Measurements from ENCODE around the gene TEC. TPM values are rescaled to one million over a fixed set of nuclear protein-coding genes. Genes with fewer than 3 reads are reported as not detected.
A peak's percentile ranks its signal among the peaks of the same experiment; 100 is the strongest.

TEC gene
- total RNA-seq, 2 experiments from 2014 or later: 3.6 to 4.2 TPM

GRCh38 chr4:48127231-48127630 lies 142.4 kb downstream of the TEC start:
- peaks cover 37% of the 10 kb centered on the region for H3K36me3 Mint-ChIP-seq (ENCODE audit: low read depth)
- ChIA-PET POLR2A (interaction anchor here (0.8 to 6.5 kb wide), 7 partner anchors 9 to 144 kb away, joined by 3 to 49 read pairs (median 3); no protein-coding TSS in a partner anchor), CTCF (interaction anchor here (0.6 to 10.5 kb wide), 15 partner anchors 9 to 419 kb away, joined by 3 to 185 read pairs (median 4); no protein-coding TSS in a partner anchor)
- no peak for ATAC-seq
- peaks cover 89% of the 10 kb centered on the region for H3K4me1 Mint-ChIP-seq (ENCODE audit: low read depth)
- peak overlapping the region; percentile 99 for H3K27ac Mint-ChIP-seq
- intact Hi-C loops (cut with micrococcal nuclease): loop anchor here (5.0 kb wide), 1 partner anchor 145 kb away; no protein-coding TSS in a partner anchor
- TF ChIP-seq CTCF (IDR thresholded peaks at IDR 0.05): no peak
- H3K9me3 Mint-ChIP-seq: no peaks in the 10 kb centered on the region
- DNase-seq: no peak
- H3K27me3 Mint-ChIP-seq: no peaks in the 10 kb centered on the region
- H3K4me3 Mint-ChIP-seq: peak overlapping the region; percentile 90

GRCh38 chr4:48126621-48127020 lies 143.0 kb downstream of the TEC start:
- no peak for TF ChIP-seq CTCF (IDR thresholded peaks at IDR 0.05)
- Mint-ChIP-seq H3K4me1 (ENCODE audit: low read depth) (peaks cover 87% of the 10 kb centered on the region), H3K4me3 (no peak overlapping the region), H3K27me3 (no peaks in the 10 kb centered on the region), H3K9me3 (no peaks in the 10 kb centered on the region), H3K36me3 (ENCODE audit: low read depth) (peaks cover 35% of the 10 kb centered on the region), H3K27ac (peak overlapping the region; percentile 99)
- POLR2A ChIA-PET: interaction anchor here (0.8 to 6.5 kb wide), 3 partner anchors 13 to 145 kb away, joined by 3 to 49 read pairs (median 3); no protein-coding TSS in a partner anchor
- DNase-seq (no peak), ATAC-seq (no peak)
- intact Hi-C loops (cut with micrococcal nuclease): loop anchor here (5.0 kb wide), 1 partner anchor 146 kb away; no protein-coding TSS in a partner anchor
- CTCF ChIA-PET: interaction anchor here (1.1 to 10.5 kb wide), 8 partner anchors 8 to 420 kb away, joined by 3 to 185 read pairs (median 10); no protein-coding TSS in a partner anchor

GRCh38 chr4:48124870-48125269 lies 144.8 kb downstream of the TEC start:
- no peak for TF ChIP-seq CTCF (IDR thresholded peaks at IDR 0.05)
- Mint-ChIP-seq H3K4me1 (ENCODE audit: low read depth) (peaks cover 69% of the 10 kb centered on the region), H3K4me3 (peak overlapping the region; percentile 38), H3K36me3 (ENCODE audit: low read depth) (peaks cover 18% of the 10 kb centered on the region), H3K9me3 (no peaks in the 10 kb centered on the region), H3K27ac (peak overlapping the region; percentile 99), H3K27me3 (no peaks in the 10 kb centered on the region)
- ChIA-PET CTCF (interaction anchor here (1.3 to 10.5 kb wide), 5 partner anchors 14 to 150 kb away, joined by 3 to 185 read pairs (median 6); no protein-coding TSS in a partner anchor), POLR2A (interaction anchor here (1.0 to 6.5 kb wide), 5 partner anchors 9 to 27 kb away, joined by 3 to 49 read pairs (median 5); partner anchors contain the start of gene TXK)
- DNase-seq (no peak), ATAC-seq (peak; percentile 18)
- intact Hi-C loops (cut with micrococcal nuclease): loop anchor here (2.0 to 5.0 kb wide), 2 partner anchors 14 to 147 kb away; no protein-coding TSS in a partner anchor

- no peaks in the 10 kb centered on the region for H3K27me3 Mint-ChIP-seq
- no peak for ATAC-seq
- H3K27ac Mint-ChIP-seq: no peak overlapping the region
- TF ChIP-seq CTCF (IDR thresholded peaks at IDR 0.05): no peak
- peaks cover 69% of the 10 kb centered on the region for H3K4me1 Mint-ChIP-seq (ENCODE audit: low read depth)
- ChIA-PET POLR2A (interaction anchor here (1.4 to 2.4 kb wide), 3 partner anchors 11 to 17 kb away, joined by 3 to 10 read pairs (median 7); partner anchors contain the start of gene TXK), CTCF (interaction anchor here (1.1 to 10.5 kb wide), 5 partner anchors 9 to 188 kb away, joined by 3 to 185 read pairs (median 6); partner anchors contain the start of gene TXK)
- peaks cover 20% of the 10 kb centered on the region for H3K36me3 Mint-ChIP-seq (ENCODE audit: low read depth)
- no peak for DNase-seq
- intact Hi-C loops (cut with micrococcal nuclease): no loop called here
- no peak overlapping the region for H3K4me3 Mint-ChIP-seq
- no peaks in the 10 kb centered on the region for H3K9me3 Mint-ChIP-seq
These were observed 146.9 kb downstream of the TEC start for GRCh38 chr4:48122756-48123155.

GRCh38 chr4:48121180-48121579 lies 148.5 kb downstream of the TEC start:
- CTCF ChIA-PET: interaction anchor here (5.1 kb wide), 1 partner anchor 13 kb away, joined by 39 read pairs; no protein-coding TSS in a partner anchor
- no peaks in the 10 kb centered on the region for H3K9me3 Mint-ChIP-seq

More at GRCh38 chr4:48121180-48121579, 148.5 kb downstream of the TEC start:
- H3K36me3 Mint-ChIP-seq (ENCODE audit: low read depth): peaks cover 22% of the 10 kb centered on the region
- no peak overlapping the region for H3K27ac Mint-ChIP-seq
- intact Hi-C loops (cut with micrococcal nuclease): no loop called here
- no peak for ATAC-seq
- peaks cover 67% of the 10 kb centered on the region for H3K4me1 Mint-ChIP-seq (ENCODE audit: low read depth)
- H3K27me3 Mint-ChIP-seq: no peaks in the 10 kb centered on the region
- POLR2A ChIA-PET: no interaction called here
- TF ChIP-seq CTCF (IDR thresholded peaks at IDR 0.05): no peak
- no peak for DNase-seq
- H3K4me3 Mint-ChIP-seq: no peak overlapping the region
